ENCODE measurements around the gene TFF2.

Gene TFF2

GRCh38 chr21:42395905-42396651, 45.3 kb upstream of the TFF2 start, which contains the start of gene TMPRSS3:
Gene TMPRSS3, minus strand, starts transcription at chr21:42396052. Its CDS starts 635 bp downstream, at chr21:42395417.
- H3K4me3 ChIP-seq (ENCODE audit: control insufficient read depth, low read depth, low read length): no peak within 1 kb of the TSS
- TF ChIP-seq, protein P1, sequence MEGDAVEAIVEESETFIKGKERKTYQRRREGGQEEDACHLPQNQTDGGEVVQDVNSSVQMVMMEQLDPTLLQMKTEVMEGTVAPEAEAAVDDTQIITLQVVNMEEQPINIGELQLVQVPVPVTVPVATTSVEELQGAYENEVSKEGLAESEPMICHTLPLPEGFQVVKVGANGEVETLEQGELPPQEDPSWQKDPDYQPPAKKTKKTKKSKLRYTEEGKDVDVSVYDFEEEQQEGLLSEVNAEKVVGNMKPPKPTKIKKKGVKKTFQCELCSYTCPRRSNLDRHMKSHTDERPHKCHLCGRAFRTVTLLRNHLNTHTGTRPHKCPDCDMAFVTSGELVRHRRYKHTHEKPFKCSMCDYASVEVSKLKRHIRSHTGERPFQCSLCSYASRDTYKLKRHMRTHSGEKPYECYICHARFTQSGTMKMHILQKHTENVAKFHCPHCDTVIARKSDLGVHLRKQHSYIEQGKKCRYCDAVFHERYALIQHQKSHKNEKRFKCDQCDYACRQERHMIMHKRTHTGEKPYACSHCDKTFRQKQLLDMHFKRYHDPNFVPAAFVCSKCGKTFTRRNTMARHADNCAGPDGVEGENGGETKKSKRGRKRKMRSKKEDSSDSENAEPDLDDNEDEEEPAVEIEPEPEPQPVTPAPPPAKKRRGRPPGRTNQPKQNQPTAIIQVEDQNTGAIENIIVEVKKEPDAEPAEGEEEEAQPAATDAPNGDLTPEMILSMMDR (IDR thresholded peaks at IDR 0.05; ENCODE audit: control insufficient read depth, insufficient read depth, low read depth, low read length, missing control alignments): no peak
- DNase-seq (ENCODE audit: low read depth): no peak

DNA sequence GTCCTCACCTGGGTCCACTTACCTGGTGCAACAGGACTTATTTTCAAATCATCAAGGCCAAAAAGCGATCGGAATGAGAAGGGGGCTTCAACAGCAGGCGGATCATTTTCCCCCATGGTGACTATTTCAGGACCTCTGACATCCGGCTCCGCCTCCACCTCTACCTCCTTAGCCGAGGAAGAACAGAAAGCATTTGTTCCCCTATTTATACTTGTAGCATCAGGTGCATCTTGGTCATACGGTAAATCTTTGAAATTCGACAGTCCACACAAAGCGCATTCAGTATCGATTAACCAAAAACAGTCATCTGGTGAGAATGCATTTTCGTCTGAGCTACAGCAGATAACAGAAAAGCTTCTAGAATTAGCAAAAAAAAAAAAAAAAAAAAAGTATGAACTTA, 44.5 kb upstream of the TFF2 start:
- TF ChIP-seq, protein P1 (IDR thresholded peaks at IDR 0.05; ENCODE audit: control insufficient read depth, insufficient read depth, low read depth, low read length, missing control alignments): no peak
- no peak for DNase-seq (ENCODE audit: low read depth)
- no peak overlapping the region for H3K4me3 ChIP-seq (ENCODE audit: control insufficient read depth, low read depth, low read length)

- H3K4me3 ChIP-seq (ENCODE audit: control insufficient read depth, low read depth, low read length): no peak overlapping the region
- TF ChIP-seq, protein P1 (IDR thresholded peaks at IDR 0.05; ENCODE audit: control insufficient read depth, insufficient read depth, low read depth, low read length, missing control alignments): no peak
- no peak for DNase-seq (ENCODE audit: low read depth)
Observed at GRCh38 chr21:42393443-42393950, 42.7 kb upstream of the TFF2 start.

- TF ChIP-seq, protein P1 (IDR thresholded peaks at IDR 0.05; ENCODE audit: control insufficient read depth, insufficient read depth, low read depth, low read length, missing control alignments): no peak
- no peak overlapping the region for H3K4me3 ChIP-seq (ENCODE audit: control insufficient read depth, low read depth, low read length)
- no peak for DNase-seq (ENCODE audit: low read depth)
Observed at GRCh38 chr21:42392731-42393442, 42.1 kb upstream of the TFF2 start.

- no peak for DNase-seq (ENCODE audit: low read depth)
- TF ChIP-seq, protein P1 (IDR thresholded peaks at IDR 0.05; ENCODE audit: control insufficient read depth, insufficient read depth, low read depth, low read length, missing control alignments): no peak
Observed at GRCh38 chr21:42391297-42391696, 40.5 kb upstream of the TFF2 start.

DNA sequence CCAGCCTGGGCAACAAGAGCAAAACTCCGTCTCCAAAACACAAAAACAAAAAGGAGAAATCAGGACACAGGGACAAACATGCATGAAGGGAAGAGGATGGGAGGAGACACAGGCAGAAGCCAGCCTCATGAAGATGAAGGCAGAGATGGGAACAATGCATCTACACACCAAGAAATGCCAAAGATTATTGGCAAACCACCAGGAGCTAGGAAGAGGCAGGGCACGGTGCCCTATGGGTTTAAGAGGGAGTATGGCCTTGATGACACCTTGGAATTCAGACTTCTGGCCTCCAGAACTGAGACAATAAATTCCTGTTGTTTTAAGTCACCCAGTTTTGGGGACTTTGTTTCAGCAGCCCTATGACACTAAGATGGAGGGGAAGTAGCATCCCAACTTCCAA, 39.9 kb upstream of the TFF2 start:
- no peak overlapping the region for H3K4me3 ChIP-seq (ENCODE audit: control insufficient read depth, low read depth, low read length)
- TF ChIP-seq, protein P1 (IDR thresholded peaks at IDR 0.05; ENCODE audit: control insufficient read depth, insufficient read depth, low read depth, low read length, missing control alignments): no peak
- no peak for DNase-seq (ENCODE audit: low read depth)

More at GRCh38 chr21:42391297-42391696, 40.5 kb upstream of the TFF2 start:
- H3K4me3 ChIP-seq (ENCODE audit: control insufficient read depth, low read depth, low read length): no peak overlapping the region
